Hematopoietic multipotent progenitor cell treated with erythropoietin and hydrocortisone succinate and interleukin-3 and kit ligand, for 4 days (in vitro differentiated cells): ENCODE measurements around the gene EIF2D.

Source experiments
- DNase-seq: peaks from one replicate; pipeline ENCODE4 v3.0.0-alpha.2; 2015

EIF2D gene

DNA sequence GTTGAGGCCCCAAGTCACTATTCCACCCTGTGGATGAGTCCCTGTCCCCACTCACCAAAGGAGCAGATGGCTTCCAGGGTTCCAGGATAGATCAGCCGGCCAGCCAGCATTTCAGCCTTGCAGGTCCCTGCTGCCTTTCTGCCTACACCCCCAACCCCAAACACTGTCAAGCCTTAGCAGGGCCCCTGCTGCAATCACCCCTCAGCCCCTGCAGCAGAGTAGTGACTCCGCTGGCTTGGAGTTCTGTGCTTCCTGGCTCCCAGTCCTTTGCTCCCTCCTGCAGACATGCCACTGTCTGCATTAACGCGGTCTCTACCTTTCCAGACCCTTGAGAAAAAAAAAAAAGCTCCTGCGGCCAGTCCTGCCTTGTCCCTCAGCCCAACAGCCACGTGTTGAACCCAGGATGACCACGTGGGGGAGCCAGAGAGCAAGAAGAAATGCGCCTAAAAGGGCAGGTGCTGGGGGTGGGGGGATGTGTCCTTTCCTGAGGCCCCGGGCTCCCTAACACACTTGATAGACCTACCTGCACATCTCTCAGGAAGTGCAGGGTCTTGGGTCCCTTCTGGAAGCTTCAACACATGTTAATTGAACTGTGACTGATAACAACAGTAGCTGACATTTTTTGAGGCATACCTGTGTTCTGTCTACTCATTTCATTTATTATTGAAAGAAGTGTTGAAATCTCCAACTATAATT lies 67.6 kb downstream of the EIF2D start:
- peak; percentile 86 for DNase-seq
